GM12801 (cell line): ENCODE measurements around the gene PLA2G6.

Experiments
- TF ChIP-seq, protein P1 (sequence below): IDR thresholded peaks from one replicate; pipeline ENCODE4 v1.5.1; 2011; ENCODE audit warnings: control low read depth; ENCODE audit not compliant: insufficient read length; ENCODE audit errors: extremely low read depth

Gene PLA2G6

DNA sequence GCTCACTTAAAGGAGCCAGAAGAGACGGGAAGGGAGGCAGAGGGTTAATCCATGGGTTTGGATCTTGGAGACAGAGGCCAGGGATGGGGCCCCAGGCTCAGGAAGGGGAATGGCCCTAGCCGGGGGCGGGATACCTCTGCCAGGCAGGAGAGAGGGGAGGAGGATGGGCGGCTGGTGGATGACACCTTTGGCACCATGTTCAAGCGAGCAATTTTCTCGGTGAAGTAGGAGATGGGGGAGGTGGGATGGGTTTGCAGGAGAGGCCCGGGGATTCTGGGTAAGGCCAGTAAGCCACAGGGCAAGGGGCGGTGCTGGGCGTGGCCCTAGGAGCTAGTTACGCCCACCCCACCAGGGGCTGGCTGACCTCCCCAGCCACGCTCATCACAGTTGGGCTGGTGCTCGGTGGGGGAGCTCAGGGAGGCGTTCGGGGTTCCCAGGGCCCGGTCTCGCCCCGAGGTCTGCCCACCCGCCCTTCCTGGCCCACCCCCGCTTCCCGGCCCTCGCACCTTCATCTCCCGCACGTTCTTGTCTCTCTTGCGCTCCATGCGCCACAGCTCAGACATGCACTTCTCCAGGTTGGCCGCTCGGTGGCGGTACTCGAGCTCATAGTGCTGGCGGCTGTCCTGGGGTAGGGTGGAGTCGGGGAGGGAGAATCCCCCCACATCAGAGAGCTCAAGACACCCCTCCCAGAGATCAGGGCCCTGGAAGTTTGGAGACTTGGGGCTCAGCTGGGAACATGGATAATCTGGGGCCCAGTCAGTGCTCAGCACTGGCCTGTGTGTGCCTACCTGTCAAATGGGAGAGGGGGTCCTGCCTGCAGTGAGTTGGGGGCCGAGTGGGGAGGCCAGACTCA lies 83.8 kb downstream of the PLA2G6 start:
- TF ChIP-seq, protein P1, sequence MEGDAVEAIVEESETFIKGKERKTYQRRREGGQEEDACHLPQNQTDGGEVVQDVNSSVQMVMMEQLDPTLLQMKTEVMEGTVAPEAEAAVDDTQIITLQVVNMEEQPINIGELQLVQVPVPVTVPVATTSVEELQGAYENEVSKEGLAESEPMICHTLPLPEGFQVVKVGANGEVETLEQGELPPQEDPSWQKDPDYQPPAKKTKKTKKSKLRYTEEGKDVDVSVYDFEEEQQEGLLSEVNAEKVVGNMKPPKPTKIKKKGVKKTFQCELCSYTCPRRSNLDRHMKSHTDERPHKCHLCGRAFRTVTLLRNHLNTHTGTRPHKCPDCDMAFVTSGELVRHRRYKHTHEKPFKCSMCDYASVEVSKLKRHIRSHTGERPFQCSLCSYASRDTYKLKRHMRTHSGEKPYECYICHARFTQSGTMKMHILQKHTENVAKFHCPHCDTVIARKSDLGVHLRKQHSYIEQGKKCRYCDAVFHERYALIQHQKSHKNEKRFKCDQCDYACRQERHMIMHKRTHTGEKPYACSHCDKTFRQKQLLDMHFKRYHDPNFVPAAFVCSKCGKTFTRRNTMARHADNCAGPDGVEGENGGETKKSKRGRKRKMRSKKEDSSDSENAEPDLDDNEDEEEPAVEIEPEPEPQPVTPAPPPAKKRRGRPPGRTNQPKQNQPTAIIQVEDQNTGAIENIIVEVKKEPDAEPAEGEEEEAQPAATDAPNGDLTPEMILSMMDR, result no peak

DNA sequence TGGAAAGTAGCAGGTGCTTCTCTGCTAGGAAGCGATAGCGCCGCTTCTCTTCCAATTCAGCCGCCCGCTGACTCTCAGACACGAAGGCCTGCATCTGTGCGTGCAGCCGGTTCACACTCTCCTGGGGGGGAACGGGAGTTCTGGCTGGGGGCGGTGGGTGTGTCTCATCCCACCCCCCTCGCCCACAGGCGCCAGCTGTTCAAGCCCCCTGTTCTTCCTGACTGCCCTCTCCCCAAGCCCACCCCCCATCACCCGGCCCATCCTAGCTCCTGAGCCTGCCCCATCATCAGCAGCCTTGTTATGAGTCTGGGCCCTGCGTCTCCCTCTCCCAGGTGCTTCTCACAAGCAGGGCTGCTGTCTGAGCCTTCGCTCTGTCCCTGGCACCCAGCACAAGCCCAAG lies 84.6 kb downstream of the PLA2G6 start:
- TF ChIP-seq, protein P1, result no peak

DNA sequence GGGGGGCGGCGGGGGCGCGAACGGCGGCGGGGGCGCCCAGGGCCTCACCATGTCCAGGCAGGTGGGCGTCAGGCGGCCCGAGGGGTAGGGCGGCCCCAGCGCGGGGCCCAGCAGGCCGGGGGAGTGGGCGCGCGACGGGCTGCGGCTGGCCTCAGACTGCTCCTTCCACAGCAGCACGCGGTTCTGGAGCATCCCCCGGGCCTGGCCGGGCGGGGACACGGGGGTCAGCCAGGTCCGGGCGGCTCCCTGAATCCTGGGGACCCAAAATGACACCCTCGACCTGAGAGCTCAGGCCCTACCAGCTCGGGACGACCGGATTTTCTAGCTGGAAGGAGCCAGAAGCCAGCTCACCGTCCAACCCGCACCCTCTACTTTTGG lies 92.2 kb downstream of the PLA2G6 start:
- TF ChIP-seq, protein P1, result no peak

DNA sequence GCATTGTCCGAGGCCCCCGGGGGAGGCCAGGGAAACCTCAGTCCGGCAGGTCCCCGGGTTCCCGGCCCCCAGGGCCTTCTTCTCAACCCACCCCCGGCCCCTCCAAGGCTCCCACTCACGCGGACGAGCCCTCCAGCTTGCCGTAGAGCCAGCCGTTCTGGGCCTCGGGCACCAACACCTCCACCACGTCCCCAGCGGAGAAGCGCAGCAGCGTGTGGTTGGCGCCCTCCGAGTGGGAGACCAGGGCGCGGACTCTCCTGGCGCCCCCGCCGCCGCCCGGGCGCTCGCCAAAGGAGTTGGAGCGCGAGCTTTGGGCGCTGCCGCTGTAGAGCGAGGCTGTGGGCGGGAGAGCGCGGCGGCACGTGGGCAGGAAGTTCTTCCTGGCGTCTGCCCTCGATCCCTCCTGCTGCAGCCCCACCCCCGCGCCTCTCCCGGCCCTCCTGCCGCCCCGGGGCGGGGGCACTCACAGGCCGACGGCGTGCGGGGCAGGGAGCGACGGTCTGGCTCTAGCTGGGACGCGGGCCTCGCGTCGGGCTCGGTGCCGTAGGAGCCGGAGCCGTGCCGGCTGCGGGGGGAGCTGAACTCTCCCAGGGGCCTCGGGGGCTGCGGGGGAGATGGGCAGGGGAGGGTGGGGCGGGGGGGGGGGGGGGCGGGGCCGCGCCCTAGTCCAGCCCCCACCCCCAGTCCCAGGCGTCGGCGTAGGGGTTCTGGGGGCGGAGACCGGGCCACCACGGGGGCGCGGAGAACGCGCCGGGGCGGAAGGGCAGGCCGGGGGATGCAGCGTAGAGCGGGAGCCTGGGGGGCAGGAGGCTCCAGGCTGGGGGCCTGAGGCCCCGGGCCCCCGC lies 92.8 kb downstream of the PLA2G6 start:
- TF ChIP-seq, protein P1, result no peak

DNA sequence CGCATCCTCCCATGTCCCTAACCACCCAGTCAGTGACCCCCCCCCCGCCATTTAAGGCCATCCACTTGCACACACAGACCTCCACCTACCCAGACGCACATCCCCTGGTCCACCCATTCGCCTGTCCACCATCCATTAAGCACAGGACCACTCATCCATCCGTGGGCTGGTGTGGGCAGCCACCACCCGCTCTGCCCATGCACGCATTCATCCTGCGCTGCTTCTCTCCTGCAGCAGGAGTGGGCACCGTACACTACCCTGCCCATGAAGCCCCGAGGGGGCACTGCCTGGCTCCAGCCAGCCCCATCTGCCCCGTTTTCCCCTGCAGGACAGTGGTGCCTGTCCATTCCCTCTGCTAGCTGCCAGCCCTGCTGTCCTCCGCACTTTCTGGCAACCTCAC lies 93.8 kb downstream of the PLA2G6 start:
- TF ChIP-seq, protein P1, result no peak

DNA sequence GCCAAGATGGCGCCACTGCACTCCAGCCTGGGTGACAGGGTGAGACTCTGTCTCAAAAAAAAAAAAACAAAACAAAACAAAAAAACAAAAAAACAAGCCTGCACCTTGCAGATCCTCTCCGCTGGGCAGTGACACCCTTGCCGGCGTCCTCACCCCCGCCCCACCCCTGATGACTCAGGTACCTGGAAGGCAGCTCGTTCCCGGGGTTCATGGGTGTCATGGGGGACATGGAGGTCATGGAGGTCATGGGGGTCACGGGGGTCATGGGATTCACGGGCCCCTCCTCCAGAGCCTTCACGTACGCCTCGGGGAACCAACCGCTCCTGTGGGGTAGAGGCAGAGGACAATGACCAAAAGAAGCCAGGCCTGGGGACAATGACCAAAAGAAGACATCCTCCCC lies 94.7 kb downstream of the PLA2G6 start:
- TF ChIP-seq, protein P1, result no peak

DNA sequence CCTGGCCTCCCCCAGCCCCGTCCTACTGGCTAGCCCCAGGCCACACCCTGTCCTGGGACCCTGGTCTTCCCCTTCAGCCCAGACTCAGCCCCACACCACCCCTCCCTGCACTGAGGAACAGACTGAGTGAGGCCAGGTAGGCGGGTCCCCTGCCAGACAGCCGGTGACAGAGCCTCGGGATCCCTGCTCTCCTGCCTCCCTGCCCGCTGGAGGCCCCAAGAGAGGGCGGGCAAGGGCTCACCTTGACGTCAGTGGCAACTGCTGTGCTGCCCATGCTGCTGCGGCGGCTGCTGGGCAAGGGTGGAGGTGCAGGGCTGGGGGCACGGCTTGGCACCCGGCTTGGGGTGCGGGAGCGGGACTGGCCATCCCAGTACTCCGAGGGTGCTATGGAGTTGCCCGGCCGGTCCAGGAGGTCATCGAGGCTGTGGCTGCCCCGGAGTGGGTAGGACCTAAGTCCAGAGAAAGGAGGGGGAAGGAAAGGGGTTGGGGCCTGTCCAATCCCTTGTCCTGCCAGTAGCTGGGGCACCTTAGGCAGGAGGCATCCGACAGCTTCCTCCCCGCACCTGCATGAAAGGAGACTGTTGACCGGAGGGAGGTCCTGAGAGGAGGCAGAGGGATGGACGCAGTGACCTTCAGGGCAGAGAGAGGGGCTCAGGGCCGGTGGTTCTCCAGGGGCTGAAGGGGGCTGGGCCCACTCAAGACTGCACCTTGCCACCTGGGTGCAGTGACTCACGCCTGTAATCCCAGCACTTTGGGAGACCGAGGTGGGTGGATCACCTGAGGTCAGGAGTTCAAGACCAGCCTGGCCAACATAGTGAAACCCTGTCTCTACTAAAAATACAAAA lies 95.4 kb downstream of the PLA2G6 start:
- TF ChIP-seq, protein P1, result no peak
